ENCODE results near the gene TOP3B. TPM values are rescaled to one million over a fixed set of nuclear protein-coding genes. Genes with fewer than 3 reads are reported as not detected.

TOP3B gene
- total RNA-seq, 1 experiment from 2014 or later = 29.3 TPM

GRCh38 chr22:21926728-21927127 is 55.9 kb downstream of the TOP3B start:
- Mint-ChIP-seq H3K27me3 (ENCODE audit: insufficient read depth, unreplicated experiment) (no peaks in the 10 kb centered on the region), H3K27ac (ENCODE audit: low read depth, unreplicated experiment) (no peak overlapping the region)
- BruUV-seq (replicated peaks) = no TSS peak

GRCh38 chr22:21923163-21923561 is 59.4 kb downstream of the TOP3B start:
- CTCF ChIA-PET = interaction anchor here (0.6 to 1.6 kb wide), 2 partner anchors 14 to 30 kb away, joined by 3 to 10 read pairs; partner anchors contain the start of gene PPM1F
- no peaks in the 10 kb centered on the region for H3K9me3 Mint-ChIP-seq (ENCODE audit: unreplicated experiment)
- no peak for TF ChIP-seq CTCF (IDR thresholded peaks at IDR 0.05; ENCODE audit: unreplicated experiment)
- no peaks in the 10 kb centered on the region for H3K4me1 Mint-ChIP-seq (ENCODE audit: insufficient read depth, unreplicated experiment)
- intact Hi-C loops (cut with micrococcal nuclease) = no loop called here
- no peak for DNase-seq (ENCODE audit: unreplicated experiment)
- H3K27ac Mint-ChIP-seq (ENCODE audit: low read depth, unreplicated experiment) = no peak overlapping the region
- H3K4me3 Mint-ChIP-seq (ENCODE audit: unreplicated experiment) = no peak overlapping the region
- BruUV-seq (replicated peaks) = no TSS peak
- H3K27me3 Mint-ChIP-seq (ENCODE audit: insufficient read depth, unreplicated experiment) = no peaks in the 10 kb centered on the region
- POLR2A ChIA-PET = interaction anchor here (0.6 kb wide), 1 partner anchor 375 kb away, joined by 3 read pairs; no protein-coding TSS in a partner anchor
- H3K36me3 Mint-ChIP-seq (ENCODE audit: insufficient read depth, unreplicated experiment) = peaks cover 20% of the 10 kb centered on the region

More at GRCh38 chr22:21926728-21927127, 55.9 kb downstream of the TOP3B start:
- Mint-ChIP-seq H3K9me3 (ENCODE audit: unreplicated experiment) (no peaks in the 10 kb centered on the region), H3K4me1 (ENCODE audit: insufficient read depth, unreplicated experiment) (no peaks in the 10 kb centered on the region), H3K36me3 (ENCODE audit: insufficient read depth, unreplicated experiment) (peaks cover 28% of the 10 kb centered on the region), H3K4me3 (ENCODE audit: unreplicated experiment) (no peak overlapping the region)
- intact Hi-C loops (cut with micrococcal nuclease) = no loop called here
- TF ChIP-seq CTCF (IDR thresholded peaks at IDR 0.05; ENCODE audit: unreplicated experiment) = no peak
- ChIA-PET POLR2A (no interaction called here), CTCF (no interaction called here)
- DNase-seq (ENCODE audit: unreplicated experiment) = no peak

DNA sequence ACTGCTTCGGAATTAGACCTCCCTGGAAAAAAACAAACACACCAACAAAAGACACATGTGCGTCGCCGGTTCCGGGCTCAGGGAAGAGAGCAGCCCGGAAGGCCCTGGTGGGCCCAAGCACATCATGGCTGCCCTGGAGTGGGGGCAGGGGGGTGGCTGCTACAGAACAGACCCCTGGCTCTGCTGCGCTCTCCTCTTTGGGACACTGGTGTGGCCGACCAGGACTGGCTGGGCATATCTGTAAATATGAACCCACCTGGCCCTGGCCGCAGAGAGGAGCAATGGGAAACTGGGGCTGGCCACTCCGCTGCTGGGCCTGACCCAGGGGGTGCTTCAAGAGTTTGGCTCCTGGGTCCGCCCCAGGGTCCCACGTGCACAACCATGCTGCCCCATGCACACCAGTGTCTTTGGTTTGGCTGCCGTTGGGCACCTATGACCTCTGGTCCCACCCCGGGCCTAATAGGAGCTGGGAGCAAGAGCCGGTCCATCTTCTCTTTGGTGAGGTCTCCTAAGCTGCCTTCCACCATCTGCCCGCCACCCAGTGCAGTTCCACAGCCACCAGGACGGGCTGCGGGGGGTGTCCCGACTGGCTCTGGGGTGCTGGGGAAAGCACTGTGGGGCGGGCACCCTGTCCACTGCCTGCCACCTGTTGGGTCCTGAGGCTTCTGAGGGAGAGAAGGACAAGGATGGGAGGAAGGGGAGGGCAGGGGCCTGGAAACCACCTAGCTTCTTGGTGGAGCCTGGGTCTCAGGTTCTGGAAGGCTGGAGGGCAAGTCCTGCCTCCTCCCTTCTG is 60.0 kb downstream of the TOP3B start:
- no peak for DNase-seq (ENCODE audit: unreplicated experiment)
- POLR2A ChIA-PET = interaction anchor here (0.8 to 1.5 kb wide), 2 partner anchors 14 to 44 kb away, joined by 3 read pairs; no protein-coding TSS in a partner anchor

More for the DNA sequence above, 60.0 kb downstream of the TOP3B start:
- intact Hi-C loops (cut with micrococcal nuclease) = no loop called here
- CTCF ChIA-PET = interaction anchor here (0.6 to 1.6 kb wide), 2 partner anchors 15 to 30 kb away, joined by 3 to 10 read pairs; partner anchors contain the start of gene PPM1F
- Mint-ChIP-seq H3K4me1 (ENCODE audit: insufficient read depth, unreplicated experiment) (no peaks in the 10 kb centered on the region), H3K27me3 (ENCODE audit: insufficient read depth, unreplicated experiment) (no peaks in the 10 kb centered on the region), H3K4me3 (ENCODE audit: unreplicated experiment) (no peak overlapping the region), H3K36me3 (ENCODE audit: insufficient read depth, unreplicated experiment) (peaks cover 20% of the 10 kb centered on the region), H3K27ac (ENCODE audit: low read depth, unreplicated experiment) (no peak overlapping the region), H3K9me3 (ENCODE audit: unreplicated experiment) (no peaks in the 10 kb centered on the region)
- TF ChIP-seq CTCF (IDR thresholded peaks at IDR 0.05; ENCODE audit: unreplicated experiment) = no peak
- BruUV-seq (replicated peaks) = no TSS peak

All from MCF 10A (cell line).